ENCODE measurements around the gene ZNF768.
A peak's percentile ranks its signal among the peaks of the same experiment; 100 is the strongest.
"Not testable (repeated sequence)": the region's sequence is repeated elsewhere in the genome, so short reads cannot be mapped to it uniquely, and the experiment has no call there.

ZNF768 gene

DNA sequence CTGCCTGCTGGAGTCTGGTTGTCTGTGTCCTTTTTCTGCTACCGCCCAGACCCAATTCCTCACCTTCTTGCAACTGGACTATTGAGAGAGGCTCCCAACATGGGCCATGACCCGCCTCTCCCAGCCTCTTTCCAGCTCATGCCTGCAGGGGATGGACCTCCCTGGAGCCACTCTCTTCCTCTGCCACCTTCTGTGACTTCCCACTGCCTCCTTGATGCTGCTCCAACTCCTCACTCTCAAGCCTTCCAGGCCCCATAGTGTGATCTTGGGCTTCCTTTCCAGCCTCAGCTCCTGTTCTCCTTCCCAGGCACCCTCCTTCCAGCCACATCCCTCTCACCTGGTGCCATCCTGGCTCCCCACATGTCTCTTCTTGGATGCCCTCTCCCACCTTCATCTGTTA, 11.1 kb downstream of the ZNF768 start:
- FAIRE-seq (no peak), DNase-seq (ENCODE audit: insufficient read length, low spot score) (no peak)

DNA sequence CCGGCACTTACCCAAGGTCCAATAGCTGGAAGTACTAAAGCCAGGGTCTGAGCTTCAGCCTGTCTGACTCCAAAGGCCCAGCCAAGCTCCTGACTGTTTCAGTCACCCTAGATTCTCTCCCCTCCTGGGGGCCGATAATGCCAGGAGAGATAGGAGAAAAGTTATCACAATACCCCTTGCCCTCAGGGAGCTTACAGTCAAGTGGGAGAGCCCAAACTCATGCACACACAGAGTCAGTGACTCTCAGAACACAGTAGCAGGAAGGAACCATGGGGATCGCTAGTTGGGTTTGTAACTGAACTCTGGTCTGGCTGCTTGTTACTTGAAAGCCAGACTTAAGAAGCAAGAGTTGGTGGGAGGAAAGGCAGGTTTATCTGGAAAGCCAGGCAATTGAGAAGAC, 14.9 kb downstream of the ZNF768 start:
- FAIRE-seq = no peak
- DNase-seq (ENCODE audit: insufficient read length, low spot score) = no peak

DNA sequence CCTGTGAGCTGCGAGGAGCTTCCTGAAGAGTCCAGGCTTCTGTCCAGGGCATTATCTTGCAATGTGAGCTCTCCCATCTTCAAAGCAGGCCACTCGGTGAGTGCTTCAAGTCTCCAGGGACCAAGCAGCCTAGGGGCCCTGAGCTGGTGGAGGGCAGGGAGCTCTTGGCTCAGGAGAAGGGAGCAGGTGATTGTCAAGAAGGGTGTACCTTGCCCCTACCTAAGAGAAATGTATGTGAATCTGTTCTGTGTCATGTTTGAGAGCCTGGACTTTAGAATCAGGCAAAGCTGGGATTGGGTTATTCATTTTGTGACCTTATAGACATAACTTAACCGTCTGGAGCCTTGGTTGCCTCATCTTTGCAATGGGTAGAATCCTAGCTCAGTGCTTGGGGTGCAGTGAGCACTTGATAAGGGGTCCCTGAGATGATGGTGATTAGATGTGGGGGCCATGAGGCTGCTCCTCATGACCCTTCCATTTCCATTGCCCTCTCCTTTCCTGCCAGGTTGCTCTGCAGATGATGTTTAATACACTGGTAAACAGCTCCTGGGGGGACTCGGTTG, 15.9 kb downstream of the ZNF768 start:
- no peak for DNase-seq (ENCODE audit: insufficient read length, low spot score)
- FAIRE-seq = no peak

DNA sequence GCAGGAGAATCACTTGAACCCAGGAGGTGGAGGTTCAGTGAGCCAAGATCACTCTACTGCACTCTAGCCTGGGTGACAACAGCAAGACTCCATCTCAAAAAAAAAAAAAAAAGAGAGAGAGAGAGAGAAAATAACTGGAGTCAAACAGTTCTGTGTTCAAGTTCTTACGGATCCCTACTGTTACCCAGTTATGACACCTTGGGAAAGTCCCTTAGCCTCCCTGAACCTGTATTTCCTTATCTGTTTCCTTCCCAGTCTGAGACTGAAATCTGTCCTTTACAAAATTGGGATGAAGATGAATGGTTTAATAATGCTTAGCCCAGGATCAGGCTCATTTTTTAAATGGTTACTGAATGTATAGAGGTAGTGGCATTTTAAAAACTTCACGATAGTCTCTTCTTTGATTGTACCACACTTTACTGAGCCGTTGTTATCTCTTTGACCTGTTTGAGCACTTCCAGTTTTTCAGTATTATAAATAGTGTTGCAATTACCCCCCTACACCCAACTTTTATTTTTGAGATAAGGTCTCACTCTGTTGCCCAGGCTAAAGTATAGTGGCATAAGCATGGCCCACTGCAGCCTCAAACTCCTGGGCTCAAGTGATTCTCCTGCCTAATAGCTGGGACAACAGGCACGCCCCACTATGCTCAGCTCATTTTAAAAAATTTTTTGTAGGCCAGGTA, 17.1 kb downstream of the ZNF768 start:
- no peak for DNase-seq (ENCODE audit: insufficient read length, low spot score)
- no peak for FAIRE-seq

DNA sequence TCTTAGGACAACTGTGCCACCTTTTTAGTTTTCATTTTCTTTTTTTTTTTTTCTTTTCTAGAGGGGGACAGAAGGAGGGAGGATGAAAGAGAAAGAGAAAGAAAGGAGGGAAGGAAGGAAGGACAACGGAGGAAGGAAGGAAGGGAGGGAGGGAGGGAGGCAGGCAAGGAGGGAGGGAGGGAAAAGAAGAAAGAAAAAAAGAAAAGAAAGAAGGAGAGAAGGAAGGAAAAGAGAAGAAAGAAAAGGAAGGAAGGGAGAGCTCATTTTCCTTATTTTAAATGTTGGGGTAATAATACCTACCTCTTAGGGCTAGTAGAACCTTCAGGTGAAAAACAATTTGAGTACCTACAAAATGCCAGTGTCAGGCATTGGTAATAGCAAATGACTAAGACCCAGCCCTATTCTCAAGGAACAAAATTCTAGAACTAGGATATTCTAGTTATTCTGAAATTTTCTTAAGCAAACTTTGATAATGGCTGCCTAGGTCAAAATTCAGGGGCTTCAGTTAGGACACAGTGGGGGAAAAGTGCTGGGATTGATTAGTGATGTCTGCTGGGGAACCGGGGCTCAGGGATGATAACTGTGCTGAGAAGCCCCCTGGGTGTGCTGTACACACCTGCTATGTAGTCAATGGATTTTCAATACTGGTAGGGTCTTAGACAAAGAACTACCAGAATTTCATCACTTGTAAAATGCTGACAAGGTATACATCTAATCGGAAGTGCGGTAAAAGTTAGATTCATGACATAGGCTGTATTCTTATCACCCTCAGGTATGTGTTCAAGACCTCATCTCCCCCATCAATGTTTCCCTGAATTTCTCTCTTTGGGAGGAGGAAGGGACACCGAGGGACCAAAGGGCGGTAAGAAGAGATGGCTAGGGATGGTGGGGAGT, 22.7 kb downstream of the ZNF768 start:
- no peak for FAIRE-seq
- DNase-seq (ENCODE audit: insufficient read length, low spot score) = no peak

DNA sequence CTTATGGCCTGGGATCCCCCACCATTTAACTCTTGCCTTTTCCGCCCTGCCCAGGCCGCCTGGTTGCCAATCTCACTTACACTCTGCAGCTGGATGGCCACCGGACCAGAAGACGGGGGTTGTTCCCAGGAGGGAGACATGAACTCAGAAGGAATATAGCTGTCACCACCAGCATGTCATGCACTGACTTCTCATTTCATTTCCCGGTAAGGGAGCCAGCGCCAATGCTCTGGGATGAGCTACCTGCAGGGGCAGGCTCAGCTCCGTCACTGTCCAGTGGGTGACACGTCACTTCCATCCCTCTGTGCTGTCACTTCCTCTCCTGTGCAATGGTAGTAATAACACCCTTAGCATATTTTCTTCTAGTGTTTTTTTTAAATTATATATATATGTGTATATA, 27.1 kb downstream of the ZNF768 start:
- FAIRE-seq (no peak), DNase-seq (ENCODE audit: insufficient read length, low spot score) (no peak)

DNA sequence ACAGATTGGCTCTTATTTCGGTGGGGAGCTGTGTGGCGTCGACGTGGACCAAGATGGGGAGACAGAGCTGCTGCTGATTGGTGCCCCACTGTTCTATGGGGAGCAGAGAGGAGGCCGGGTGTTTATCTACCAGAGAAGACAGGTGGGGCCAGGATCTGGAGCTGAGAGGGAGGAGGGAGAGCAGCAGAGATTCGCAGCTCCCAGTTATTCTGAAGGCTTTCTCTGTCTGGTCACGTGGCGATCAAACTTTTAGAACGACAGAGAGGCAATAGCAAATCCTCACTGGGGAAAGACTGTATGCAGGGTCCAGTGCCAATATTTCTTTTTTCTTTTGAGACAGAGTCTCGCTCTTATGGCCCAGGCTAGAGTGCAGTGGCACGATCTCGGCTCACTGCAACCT, 31.7 kb downstream of the ZNF768 start:
- FAIRE-seq (no peak), DNase-seq (ENCODE audit: insufficient read length, low spot score) (no peak)

DNA sequence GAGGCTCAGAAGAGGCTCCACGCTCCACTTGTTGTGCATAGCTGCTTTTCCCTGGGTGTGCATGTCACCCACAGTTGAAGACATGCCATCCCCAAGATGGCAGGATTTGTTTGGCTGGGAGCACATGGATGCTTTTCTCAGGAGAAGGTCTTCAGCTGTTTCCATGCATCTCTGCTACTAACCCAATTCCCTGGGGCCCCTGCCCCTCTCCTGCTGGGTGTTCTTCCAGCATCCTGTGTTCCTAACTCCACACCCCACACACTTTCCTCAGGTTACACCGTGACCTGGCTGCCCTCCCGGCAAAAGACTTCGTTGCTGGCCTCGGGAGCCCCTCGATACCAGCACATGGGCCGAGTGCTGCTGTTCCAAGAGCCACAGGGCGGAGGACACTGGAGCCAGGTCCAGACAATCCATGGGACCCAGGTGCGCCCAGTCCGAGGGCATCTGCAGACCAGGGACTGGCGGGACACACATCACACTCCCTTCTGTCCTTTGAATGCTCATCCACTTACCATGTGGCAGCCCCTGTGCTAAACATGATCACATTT, 32.4 kb downstream of the ZNF768 start:
- no peak for DNase-seq (ENCODE audit: insufficient read length, low spot score)
- FAIRE-seq = no peak

DNA sequence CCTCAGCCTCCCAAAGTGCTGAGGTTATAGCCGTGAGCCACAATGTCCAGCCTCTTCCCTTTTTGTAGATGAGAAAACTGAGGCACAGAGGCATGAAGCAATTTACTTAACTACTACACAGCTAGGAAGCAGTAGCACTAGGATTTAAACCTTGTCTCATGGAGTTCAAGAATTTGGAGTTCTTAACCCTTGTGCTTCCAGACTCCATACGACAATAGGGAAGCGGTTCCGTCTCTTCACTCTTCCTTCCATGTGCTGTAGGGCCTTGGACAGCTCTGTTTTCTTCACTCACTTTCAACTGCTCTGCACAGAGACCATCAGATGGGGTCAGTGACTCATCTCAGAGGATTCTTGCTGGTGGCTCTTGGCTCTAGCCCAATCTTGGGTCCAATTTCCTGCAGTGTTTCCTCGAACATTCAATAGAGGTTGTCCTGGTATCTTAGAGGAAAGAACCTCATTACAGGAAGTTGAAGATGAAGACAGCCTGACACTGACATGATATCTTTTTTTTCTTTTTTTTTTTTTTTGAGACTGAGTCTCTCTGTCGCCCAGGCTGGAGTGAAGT, 34.5 kb downstream of the ZNF768 start:
- FAIRE-seq (no peak), DNase-seq (ENCODE audit: insufficient read length, low spot score) (no peak)

DNA sequence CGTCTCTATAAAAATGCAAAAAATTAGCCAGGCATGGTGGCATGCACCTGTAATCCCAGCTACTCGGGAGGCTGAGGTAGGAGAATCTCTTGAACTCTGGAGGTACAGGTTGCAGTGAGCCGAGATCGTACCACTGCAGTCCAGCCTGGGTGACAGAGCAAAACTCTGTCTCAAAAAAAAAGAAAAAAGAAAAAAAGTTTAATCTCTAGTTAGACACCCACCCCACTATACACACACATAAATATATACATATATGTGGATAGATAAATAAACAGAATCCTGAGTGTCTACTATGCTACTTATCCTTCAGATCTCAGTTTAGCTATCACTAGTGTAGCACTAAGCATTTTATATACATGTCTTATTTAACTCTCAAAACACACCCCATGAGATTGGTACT, 35.1 kb downstream of the ZNF768 start:
- FAIRE-seq (no peak), DNase-seq (ENCODE audit: insufficient read length, low spot score) (no peak)

DNA sequence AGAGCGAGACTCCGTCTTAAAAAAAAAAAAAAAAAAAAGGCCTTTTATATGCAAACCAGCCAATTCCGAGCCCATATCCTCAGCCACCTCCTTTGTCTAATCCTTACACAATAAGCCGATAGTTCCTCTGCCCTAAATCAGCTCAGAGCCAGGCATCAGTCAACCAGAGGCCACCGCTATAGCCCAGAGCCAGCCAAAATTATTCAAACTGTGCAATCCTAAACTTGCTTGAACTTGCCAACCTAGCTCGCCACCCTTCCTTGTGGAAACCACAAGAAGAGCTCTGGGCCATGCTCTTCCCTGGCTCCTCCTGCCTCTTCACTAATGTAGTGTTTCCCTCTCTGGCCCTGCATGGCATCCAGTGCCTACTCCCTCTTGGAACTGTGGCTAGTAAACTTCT, 36.2 kb downstream of the ZNF768 start:
- FAIRE-seq (no peak), DNase-seq (ENCODE audit: insufficient read length, low spot score) (no peak)

DNA sequence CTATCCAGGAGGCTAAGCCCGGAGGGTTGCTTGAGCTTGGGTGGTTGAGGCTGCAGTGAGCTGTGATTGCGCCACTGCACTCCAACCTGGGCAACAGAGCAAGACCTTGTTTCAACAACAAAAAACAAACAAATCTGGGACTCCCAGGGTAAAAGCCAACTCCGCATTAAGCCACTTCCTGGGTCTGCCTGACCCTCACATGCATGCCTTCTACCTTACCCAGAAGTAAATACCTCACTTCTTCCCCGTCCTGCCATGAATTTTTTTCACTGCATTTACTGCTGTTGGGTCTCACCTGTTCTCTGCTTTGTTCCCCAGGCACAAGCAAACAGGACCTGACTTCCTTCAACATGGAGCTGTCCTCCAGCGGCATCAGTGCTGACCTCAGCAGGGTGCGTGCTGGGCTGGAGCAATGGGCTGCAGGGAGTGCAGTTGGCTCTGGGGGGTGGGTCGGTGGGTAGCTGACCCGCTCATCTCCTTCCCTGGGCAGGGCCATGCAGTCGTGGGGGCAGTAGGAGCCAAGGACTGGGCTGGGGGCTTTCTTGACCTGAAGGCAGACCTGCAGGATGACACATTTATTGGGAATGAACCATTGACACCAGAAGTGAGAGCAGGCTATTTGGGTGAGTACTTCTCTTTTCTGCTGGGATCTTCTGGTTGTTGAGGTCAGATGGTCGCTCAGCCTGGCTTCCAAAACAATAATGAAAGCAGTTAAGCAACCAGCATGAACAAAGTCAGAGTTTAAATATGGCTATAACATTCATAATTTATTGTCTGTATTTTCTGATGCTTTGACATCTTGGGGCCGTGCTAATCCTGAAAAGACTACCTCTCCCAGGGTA, 37.4 kb downstream of the ZNF768 start:
- FAIRE-seq (no peak), DNase-seq (ENCODE audit: insufficient read length, low spot score) (no peak)

DNA sequence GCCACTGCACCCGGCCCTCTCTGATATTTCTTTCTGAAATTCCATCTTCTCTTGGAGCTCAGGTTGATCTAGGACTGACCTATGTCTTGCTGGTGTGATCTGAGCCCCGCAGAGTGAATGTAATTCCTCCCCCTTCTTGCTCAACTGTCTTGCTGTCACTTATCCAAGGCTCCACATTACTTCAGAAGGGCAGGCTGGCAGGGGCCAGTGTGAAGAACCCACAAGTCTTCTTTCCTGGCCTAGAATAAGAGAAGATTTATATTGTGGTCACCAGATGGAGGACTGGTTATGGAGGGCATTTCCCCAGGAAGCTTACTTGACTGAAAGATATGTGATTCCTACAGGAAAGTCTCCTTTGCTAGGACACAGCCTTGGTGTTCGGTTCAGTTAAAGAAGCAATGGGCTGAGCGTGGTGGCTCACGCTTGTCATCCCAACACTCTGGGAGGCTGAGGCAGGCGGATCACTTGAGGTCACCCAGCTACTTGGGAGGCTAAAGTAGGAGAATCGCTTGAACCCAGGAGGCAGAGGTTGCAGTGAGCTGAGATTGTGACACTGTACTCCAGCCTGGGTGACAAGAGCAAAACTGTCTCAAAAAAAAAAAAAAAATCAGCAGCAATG, 40.4 kb downstream of the ZNF768 start:
- FAIRE-seq = no peak
- DNase-seq (ENCODE audit: insufficient read length, low spot score) = no peak

DNA sequence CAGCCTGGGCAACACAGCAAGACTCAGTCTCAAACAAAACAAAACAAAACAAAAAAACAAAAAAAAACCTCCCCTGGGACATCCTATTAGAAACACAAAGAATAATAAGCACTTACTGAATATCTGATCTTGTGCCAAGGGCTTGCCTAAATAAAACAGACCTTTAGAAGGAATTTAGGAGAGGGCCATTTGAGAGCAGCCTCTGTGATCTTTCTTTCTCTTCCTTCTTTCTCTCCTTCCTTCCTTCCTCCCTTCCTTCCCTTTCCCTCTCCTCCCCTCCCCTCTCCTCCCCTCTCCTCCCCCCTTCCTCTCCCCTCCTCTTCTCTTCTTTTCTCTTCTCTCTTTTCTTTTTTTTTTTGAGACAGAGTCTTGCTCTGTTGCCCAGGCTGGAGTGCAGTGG, 41.5 kb downstream of the ZNF768 start:
- FAIRE-seq (peak; percentile 8), DNase-seq (ENCODE audit: insufficient read length, low spot score) (no peak)

DNA sequence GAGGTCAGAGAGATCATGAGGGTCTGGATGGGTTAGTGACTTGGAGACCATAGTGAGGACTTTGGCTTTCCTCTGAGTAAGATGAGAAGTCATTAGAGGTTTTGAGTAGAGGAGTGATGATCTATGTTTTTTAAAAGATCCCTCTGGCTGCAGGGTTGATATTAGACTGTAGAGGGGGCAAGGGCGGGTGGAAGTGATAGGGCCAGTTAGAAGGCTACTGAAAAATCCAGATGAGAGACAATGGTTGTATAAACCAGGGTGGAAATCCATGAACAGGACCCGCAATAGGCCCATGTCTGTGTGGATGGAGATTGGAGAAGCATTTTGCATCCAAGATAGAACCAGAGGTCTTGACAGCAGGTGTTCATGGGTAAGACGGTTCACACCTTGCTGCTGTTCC, 44.0 kb downstream of the ZNF768 start:
- DNase-seq (ENCODE audit: insufficient read length, low spot score) (no peak), FAIRE-seq (no peak)

DNA sequence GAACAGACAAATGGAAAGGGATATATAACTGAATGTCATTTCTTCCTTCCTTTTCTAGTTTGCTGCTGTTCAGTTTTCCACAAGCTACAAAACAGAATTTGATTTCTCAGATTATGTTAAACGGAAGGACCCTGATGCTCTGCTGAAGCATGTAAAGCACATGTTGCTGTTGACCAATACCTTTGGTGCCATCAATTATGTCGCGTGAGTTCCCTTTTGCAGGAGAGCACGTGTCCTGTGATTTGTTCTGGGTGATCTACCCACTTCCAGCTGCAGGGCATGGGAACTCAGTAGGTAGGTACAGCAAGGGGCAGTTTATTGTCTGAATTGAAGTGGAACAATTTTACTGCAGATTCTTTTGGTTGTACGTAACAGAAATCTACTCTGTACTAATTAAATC, 45.0 kb downstream of the ZNF768 start:
- no peak for DNase-seq (ENCODE audit: insufficient read length, low spot score)
- no peak for FAIRE-seq

DNA sequence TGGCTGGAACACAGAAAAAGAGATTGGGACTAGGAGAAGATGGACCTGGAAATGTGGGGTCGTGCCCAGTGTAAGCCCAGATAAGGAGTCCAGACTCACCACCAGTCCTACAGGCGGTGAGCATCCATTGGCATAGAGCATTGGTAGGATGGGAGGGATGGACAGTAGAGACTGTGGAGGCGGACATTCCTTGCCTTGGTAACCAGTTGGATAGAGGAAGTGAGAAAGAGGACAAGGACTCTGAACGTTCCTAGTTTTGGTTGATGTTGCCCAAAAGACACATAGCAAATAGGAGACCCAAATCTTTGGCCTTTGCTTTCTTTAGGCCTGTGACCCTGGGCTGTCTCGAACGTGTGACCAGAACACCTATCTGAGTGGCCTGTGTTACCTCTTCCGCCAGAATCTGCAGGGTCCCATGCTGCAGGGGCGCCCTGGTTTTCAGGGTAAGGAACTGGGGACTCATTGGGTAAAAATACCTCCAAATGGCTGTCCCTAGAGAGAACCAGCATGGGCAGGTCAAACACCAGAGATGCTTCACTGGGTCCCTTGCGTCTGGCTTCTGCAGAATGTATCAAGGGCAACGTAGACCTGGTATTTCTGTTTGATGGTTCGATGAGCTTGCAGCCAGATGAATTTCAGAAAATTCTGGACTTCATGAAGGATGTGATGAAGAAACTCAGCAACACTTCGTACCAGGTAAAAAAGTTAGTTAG, 47.4 kb downstream of the ZNF768 start:
- DNase-seq (ENCODE audit: insufficient read length, low spot score) = no peak
- FAIRE-seq = no peak

DNA sequence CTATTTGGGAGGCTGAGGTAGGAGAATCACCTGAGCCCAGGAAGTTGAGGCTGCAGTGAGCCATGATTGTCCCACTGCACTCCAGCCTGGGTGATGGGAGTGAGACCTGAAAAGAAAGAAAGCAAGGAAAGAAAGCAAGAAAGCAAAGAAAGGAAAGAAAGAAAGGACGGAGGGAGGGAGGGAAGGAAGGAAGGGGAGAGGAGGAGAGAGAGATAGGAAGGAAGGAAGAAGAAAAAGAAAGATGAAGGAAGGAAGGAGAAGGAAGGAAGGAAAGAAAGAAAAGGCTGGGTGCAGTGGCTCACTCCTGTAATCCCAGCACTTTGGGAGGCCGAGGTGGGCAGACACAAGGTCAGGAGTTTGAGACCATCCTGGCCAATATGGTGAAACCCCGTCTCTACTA, 48.6 kb downstream of the ZNF768 start:
- not testable (repeated sequence) for FAIRE-seq; DNase-seq (ENCODE audit: insufficient read length, low spot score)

DNA sequence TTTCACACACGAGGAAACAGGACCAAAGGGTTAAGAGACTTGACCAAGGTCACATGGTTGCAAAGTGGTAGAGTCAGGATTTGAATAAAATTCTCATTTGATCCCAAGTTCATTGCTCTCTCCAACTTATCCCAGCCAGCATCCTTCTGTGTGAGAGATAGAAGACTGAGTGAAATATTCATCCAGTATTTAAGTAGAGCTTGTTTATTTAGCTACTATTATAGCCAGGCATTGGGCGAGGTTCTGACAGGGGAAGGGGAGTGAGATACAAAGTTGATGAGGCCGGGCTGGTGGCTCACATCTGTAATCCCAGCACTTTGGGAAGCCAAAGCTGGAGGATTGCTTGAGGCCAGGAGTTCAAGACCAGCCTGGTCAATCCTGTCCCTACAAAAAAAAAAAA, 49.4 kb downstream of the ZNF768 start:
- FAIRE-seq (no peak), DNase-seq (ENCODE audit: insufficient read length, low spot score) (no peak)

Measured in GM19239 (cell line).